Chondrocyte (in vitro differentiated cells): ENCODE data around the gene GIMAP2. TPM values are rescaled to one million over a fixed set of nuclear protein-coding genes. Genes with fewer than 3 reads are reported as not detected.

Source experiments
- DNase-seq: peaks from one replicate; pipeline ENCODE4 v3.0.0; 2021; ENCODE audit warnings: mixed read lengths, low spot score
- H3K27ac Mint-ChIP-seq: one replicate; pipeline ENCODE4 v1.8.0; 2021; ENCODE audit warnings: mild to moderate bottlenecking, moderate library complexity, mixed read lengths; ENCODE audit not compliant: unreplicated experiment
- H3K27me3 Mint-ChIP-seq: 2 replicates; pipeline ENCODE4 v1.8.0; 2021; ENCODE audit warnings: low read depth, mixed read lengths
- H3K36me3 Mint-ChIP-seq: 2 replicates; pipeline ENCODE4 v1.8.0; 2021; ENCODE audit warnings: low read depth, mixed read lengths
- H3K4me1 Mint-ChIP-seq: 2 replicates; pipeline ENCODE4 v1.8.0; 2021; ENCODE audit warnings: low read depth, mild to moderate bottlenecking, mixed read lengths
- H3K4me3 Mint-ChIP-seq: one replicate; pipeline ENCODE4 v1.8.0; 2021; ENCODE audit warnings: mild to moderate bottlenecking, moderate library complexity, mixed read lengths; ENCODE audit not compliant: unreplicated experiment
- H3K9me3 Mint-ChIP-seq: 2 replicates; pipeline ENCODE4 v1.8.0; 2021; ENCODE audit warnings: low read depth, mixed read lengths
- CTCF ChIP-seq: fragments of 200-600 bp; sonication (generic); IDR thresholded peaks from 2 replicates; pipeline ENCODE4 v1.5.0; 2021; ENCODE audit warnings: antibody characterized with exemption, mild to moderate bottlenecking, moderate library complexity
- total RNA-seq: library from RNA; stranded (reverse); gene quantifications from 3 replicates; pipeline ENCODE4 v1.2.1, GENCODE V29; 2021

Gene GIMAP2
- total RNA-seq, 1 donor from 2014 or later, result not detected

GRCh38 chr7:150686030-150686631 lies 625 bp downstream of the GIMAP2 start:
- H3K9me3 Mint-ChIP-seq, result peaks cover 16% of the 10 kb centered on the region
- peaks cover 2% of the 10 kb centered on the region for H3K27me3 Mint-ChIP-seq
- no peak overlapping the region for H3K4me3 Mint-ChIP-seq
- H3K27ac Mint-ChIP-seq, result no peak overlapping the region
- no peak for DNase-seq
- no peaks in the 10 kb centered on the region for H3K36me3 Mint-ChIP-seq
- no peaks in the 10 kb centered on the region for H3K4me1 Mint-ChIP-seq
- TF ChIP-seq CTCF, result no peak

GRCh38 chr7:150688630-150689029 lies 3.1 kb downstream of the GIMAP2 start:
- no peaks in the 10 kb centered on the region for H3K36me3 Mint-ChIP-seq
- TF ChIP-seq CTCF, result no peak
- peaks cover 2% of the 10 kb centered on the region for H3K27me3 Mint-ChIP-seq
- no peak overlapping the region for H3K4me3 Mint-ChIP-seq
- DNase-seq, result no peak
- H3K27ac Mint-ChIP-seq, result no peak overlapping the region
- H3K9me3 Mint-ChIP-seq, result peaks cover 11% of the 10 kb centered on the region
- H3K4me1 Mint-ChIP-seq, result no peaks in the 10 kb centered on the region

DNA sequence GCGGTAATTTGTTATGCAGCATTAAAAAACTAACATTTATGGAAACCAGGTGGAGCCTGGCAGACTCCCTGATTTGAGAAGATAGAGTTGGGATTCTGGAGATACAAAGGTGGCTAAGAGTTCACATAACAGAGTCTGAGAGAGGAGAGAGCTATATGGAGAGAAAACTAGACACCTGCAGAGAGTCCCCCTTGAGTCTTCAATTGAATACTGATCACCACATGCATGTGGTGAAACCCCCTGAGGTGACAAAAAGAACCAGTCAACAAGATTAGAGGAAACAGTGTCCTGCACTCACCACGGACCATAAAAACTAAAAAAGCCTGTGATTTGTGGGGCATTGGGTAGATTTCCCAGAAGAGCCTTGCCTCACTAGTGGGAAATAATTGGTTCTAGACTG lies 10.1 kb downstream of the GIMAP2 start:
- H3K4me1 Mint-ChIP-seq, result no peaks in the 10 kb centered on the region
- no peak overlapping the region for H3K27ac Mint-ChIP-seq
- H3K36me3 Mint-ChIP-seq, result no peaks in the 10 kb centered on the region
- no peak overlapping the region for H3K4me3 Mint-ChIP-seq
- H3K27me3 Mint-ChIP-seq, result no peaks in the 10 kb centered on the region
- no peak for TF ChIP-seq CTCF
- no peak for DNase-seq
- H3K9me3 Mint-ChIP-seq, result peaks cover 32% of the 10 kb centered on the region

DNA sequence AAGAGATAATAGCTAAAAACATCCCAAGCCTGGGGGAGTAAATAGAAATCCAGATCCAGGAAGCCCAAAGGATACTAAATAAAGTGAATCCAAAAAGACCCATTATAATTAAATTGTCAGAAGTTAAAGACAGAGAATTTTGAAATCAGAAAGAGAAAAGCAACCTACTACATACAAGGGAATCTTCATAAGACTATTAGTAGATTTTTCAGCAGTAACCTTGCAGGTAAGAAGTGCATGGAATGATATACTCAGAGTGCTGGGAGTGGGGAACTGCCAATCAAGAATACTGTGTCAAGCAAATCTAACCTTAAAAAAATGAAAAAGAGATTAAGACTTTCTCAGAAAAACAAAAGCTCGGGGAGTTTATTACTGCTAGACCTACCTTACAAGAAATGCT lies 17.7 kb downstream of the GIMAP2 start:
- H3K27ac Mint-ChIP-seq, result no peak overlapping the region
- H3K27me3 Mint-ChIP-seq, result no peaks in the 10 kb centered on the region
- peaks cover 60% of the 10 kb centered on the region for H3K9me3 Mint-ChIP-seq
- no peak for TF ChIP-seq CTCF
- H3K4me3 Mint-ChIP-seq, result no peak overlapping the region
- no peaks in the 10 kb centered on the region for H3K4me1 Mint-ChIP-seq
- H3K36me3 Mint-ChIP-seq, result no peaks in the 10 kb centered on the region
- DNase-seq, result no peak

- Mint-ChIP-seq H3K27me3 (no peaks in the 10 kb centered on the region), H3K36me3 (no peaks in the 10 kb centered on the region), H3K4me3 (no peak overlapping the region), H3K9me3 (peaks cover 11% of the 10 kb centered on the region), H3K4me1 (no peaks in the 10 kb centered on the region), H3K27ac (no peak overlapping the region)
- no peak for DNase-seq
- no peak for TF ChIP-seq CTCF
These were observed 29.8 kb downstream of the GIMAP2 start for GRCh38 chr7:150715293-150715692.
